Upper lobe of right lung (tissue), 1 donor: Measurements from ENCODE around the gene SLC5A6. TPM values are rescaled to one million over a fixed set of nuclear protein-coding genes. Genes with fewer than 3 reads are reported as not detected.

Experiments
- ATAC-seq: fragments of 200-7000 bp; cut with Tn5 transposase; one replicate; pipeline ENCODE4 v1.9.1; 2020; ENCODE audit warnings: mild to moderate bottlenecking, moderate library complexity
- DNase-seq: peaks from one replicate; pipeline ENCODE4 v3.0.0-alpha.2; 2020
- H3K27ac ChIP-seq: fragments of 200-600 bp; one replicate; pipeline ENCODE4 v1.8.0; 2022
- H3K27me3 ChIP-seq: fragments of 200-600 bp; one replicate; pipeline ENCODE4 v1.8.0; 2022; ENCODE audit warnings: mild to moderate bottlenecking
- H3K36me3 ChIP-seq: fragments of 200-600 bp; one replicate; pipeline ENCODE4 v1.8.0; 2022
- H3K4me1 ChIP-seq: fragments of 200-600 bp; one replicate; pipeline ENCODE4 v1.8.0; 2022
- H3K4me3 ChIP-seq: fragments of 200-600 bp; one replicate; pipeline ENCODE4 v1.8.0; 2022; ENCODE audit warnings: mild to moderate bottlenecking
- H3K9me3 ChIP-seq: fragments of 200-600 bp; one replicate; pipeline ENCODE4 v1.8.0; 2022
- intact Hi-C: fragments of 100-400 bp; cut with DNase I; formaldehyde crosslinking; loops from one replicate; pipeline ENCODE4 v1.11.0; 2022
- total RNA-seq: library from RNA; stranded (reverse); fragmentation: NEBNext Ultra II Directional; extraction: Animal tissue kit (Norgen Biotek cat#: 25700); gene quantifications from one replicate; pipeline ENCODE4 v1.2.1, GENCODE V29; 2021
- TF ChIP-seq, protein P1 (sequence below): fragments of 200-600 bp; IDR thresholded peaks from one replicate; pipeline ENCODE4 v1.8.0; 2022; ENCODE audit warnings: antibody characterized with exemption
- donor health status: DM: no; HTN: yes; CAD: no; lungs with severe emphysema.

Gene SLC5A6
- total RNA-seq, 1 donor from 2014 or later = 24.5 TPM

DNA sequence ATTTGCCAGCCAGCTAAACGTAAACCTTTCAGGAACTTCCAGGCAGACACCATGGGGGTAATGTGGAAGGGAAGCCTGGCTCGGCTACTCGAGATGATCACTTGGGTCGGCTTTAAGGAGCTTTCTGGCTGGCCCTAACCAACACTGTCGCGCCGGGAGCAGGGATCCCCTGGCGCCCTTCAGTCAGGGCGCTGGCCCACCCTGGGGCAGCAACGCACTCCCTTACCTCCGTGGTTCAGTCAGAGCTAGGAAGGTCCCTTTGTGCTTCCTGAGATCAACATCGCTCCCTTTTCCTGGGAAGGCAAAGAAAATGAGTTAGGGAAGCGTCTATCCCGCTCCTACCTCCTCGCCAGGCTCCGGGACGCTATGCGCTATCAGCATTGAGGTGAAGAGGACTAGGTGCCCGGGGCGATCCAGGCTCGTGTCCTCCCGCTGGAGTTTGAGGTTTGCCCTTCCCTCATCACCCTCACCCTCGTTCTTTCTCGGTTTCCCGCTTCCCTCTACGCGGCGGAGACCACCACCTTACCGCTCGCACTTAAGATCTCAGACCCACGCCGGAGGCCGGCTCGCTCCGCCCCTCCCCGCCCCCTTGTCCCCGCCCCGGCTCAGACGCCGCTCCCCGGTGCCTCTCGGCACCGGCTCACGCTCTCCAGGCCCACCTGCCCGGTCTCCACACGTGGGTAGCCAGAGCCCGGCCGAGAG is 676 bp downstream of the SLC5A6 start:
- H3K4me3 ChIP-seq = peak overlapping the region; percentile 70
- no peaks in the 10 kb centered on the region for H3K27me3 ChIP-seq
- peaks cover 38% of the 10 kb centered on the region for H3K36me3 ChIP-seq
- intact Hi-C loops = no loop called here
- H3K9me3 ChIP-seq = no peaks in the 10 kb centered on the region
- TF ChIP-seq, protein P1, sequence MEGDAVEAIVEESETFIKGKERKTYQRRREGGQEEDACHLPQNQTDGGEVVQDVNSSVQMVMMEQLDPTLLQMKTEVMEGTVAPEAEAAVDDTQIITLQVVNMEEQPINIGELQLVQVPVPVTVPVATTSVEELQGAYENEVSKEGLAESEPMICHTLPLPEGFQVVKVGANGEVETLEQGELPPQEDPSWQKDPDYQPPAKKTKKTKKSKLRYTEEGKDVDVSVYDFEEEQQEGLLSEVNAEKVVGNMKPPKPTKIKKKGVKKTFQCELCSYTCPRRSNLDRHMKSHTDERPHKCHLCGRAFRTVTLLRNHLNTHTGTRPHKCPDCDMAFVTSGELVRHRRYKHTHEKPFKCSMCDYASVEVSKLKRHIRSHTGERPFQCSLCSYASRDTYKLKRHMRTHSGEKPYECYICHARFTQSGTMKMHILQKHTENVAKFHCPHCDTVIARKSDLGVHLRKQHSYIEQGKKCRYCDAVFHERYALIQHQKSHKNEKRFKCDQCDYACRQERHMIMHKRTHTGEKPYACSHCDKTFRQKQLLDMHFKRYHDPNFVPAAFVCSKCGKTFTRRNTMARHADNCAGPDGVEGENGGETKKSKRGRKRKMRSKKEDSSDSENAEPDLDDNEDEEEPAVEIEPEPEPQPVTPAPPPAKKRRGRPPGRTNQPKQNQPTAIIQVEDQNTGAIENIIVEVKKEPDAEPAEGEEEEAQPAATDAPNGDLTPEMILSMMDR = no peak
- H3K27ac ChIP-seq = peak overlapping the region; percentile 98
- peak; percentile 17 for ATAC-seq
- peaks cover 7% of the 10 kb centered on the region for H3K4me1 ChIP-seq
- DNase-seq = no peak

DNA sequence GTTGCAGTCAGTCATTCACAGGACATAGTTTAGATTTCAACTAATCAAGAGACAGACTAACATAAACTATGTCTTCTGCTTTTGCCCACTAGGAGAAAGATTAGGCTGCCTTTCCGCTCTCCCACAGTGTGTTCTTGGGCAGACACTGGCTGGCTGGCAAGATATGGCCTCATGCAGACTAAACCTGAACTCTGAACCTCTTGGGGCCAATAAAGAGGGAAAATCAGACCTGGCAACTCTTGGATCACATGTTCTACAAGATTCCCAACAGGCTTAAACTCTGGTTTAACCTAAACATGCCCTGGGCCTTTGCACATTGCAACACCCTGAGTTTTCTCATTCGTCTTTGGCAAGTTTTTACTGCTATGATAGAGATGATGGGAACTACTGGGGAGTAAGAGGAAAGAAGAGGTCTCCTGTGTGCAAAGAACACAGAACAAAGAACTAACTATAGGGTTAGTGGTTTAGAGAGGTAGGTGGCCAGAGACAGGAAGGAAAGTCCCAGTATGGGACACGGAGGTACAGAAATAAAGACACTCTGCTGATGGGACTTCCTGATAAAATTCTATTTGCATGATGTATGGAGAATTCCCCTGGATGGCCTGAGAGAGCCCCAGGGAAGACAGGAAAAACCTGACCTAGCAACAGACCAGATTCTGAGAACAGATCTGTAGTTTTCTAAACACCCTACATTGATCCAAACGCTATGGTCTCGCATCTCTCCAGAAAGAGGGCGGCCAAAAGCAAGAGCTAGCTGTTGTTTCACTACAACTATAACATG is 2.3 kb downstream of the SLC5A6 start:
- Histone ChIP-seq H3K9me3 (no peaks in the 10 kb centered on the region), H3K4me1 (peaks cover 6% of the 10 kb centered on the region), H3K36me3 (peaks cover 46% of the 10 kb centered on the region), H3K4me3 (no peak overlapping the region), H3K27me3 (no peaks in the 10 kb centered on the region), H3K27ac (no peak overlapping the region)
- TF ChIP-seq, protein P1 = no peak
- intact Hi-C loops = loop anchor here (10.0 kb wide), 1 partner anchor 105 kb away; no protein-coding TSS in a partner anchor
- ATAC-seq (no peak), DNase-seq (no peak)

- intact Hi-C loops = loop anchor here (10.0 kb wide), 1 partner anchor 104 kb away; no protein-coding TSS in a partner anchor
- Histone ChIP-seq H3K4me3 (no peak overlapping the region), H3K4me1 (peaks cover 6% of the 10 kb centered on the region), H3K27me3 (no peaks in the 10 kb centered on the region), H3K36me3 (peaks cover 53% of the 10 kb centered on the region), H3K9me3 (no peaks in the 10 kb centered on the region), H3K27ac (no peak overlapping the region)
- DNase-seq (no peak), ATAC-seq (no peak)
- TF ChIP-seq, protein P1 = no peak
Measured at GRCh38 chr2:27208486-27209050, 3.5 kb downstream of the SLC5A6 start.

GRCh38 chr2:27206346-27206745 is 5.7 kb downstream of the SLC5A6 start:
- no peak for DNase-seq
- TF ChIP-seq, protein P1 = no peak
- Histone ChIP-seq H3K27ac (no peak overlapping the region), H3K4me1 (no peaks in the 10 kb centered on the region), H3K4me3 (no peak overlapping the region), H3K27me3 (no peaks in the 10 kb centered on the region), H3K9me3 (no peaks in the 10 kb centered on the region), H3K36me3 (peaks cover 65% of the 10 kb centered on the region)
- ATAC-seq = no peak
- intact Hi-C loops = loop anchor here (10.0 kb wide), 1 partner anchor 102 kb away; no protein-coding TSS in a partner anchor

DNA sequence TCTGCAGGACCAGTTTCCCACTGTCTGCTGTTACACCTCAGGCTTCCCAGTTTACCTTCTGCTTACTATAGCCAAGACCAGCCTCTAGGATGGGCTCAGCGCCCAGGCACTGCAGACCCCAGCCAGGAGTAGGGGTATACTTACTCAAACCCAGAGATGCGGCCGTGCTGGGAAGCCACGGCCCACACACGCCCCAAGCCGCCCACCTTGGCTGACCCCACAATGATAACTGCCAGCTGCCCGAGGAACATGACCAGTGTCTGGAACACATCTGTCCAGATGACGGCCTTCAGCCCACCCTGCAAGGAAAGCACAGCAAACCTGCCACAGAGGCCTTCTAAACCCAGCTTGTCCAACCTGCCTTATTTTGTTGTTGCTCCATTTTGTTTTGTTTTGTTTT is 6.9 kb downstream of the SLC5A6 start:
- Histone ChIP-seq H3K36me3 (peaks cover 71% of the 10 kb centered on the region), H3K4me1 (no peaks in the 10 kb centered on the region), H3K27ac (no peak overlapping the region), H3K27me3 (no peaks in the 10 kb centered on the region), H3K9me3 (no peaks in the 10 kb centered on the region), H3K4me3 (no peak overlapping the region)
- DNase-seq = no peak
- intact Hi-C loops = loop anchor here (10.0 kb wide), 1 partner anchor 100 kb away; no protein-coding TSS in a partner anchor
- TF ChIP-seq, protein P1 = no peak
- ATAC-seq = no peak
